DMS153 (cell line): ENCODE results near the gene UGDH.
"Not testable (repeated sequence)": the region's sequence is repeated elsewhere in the genome, so short reads cannot be mapped to it uniquely, and the experiment has no call there.

Experiments
- DNase-seq: peaks from one replicate; lab custom pipeline; 2025; lab: John Stamatoyannopoulos, UW

UGDH gene

DNA sequence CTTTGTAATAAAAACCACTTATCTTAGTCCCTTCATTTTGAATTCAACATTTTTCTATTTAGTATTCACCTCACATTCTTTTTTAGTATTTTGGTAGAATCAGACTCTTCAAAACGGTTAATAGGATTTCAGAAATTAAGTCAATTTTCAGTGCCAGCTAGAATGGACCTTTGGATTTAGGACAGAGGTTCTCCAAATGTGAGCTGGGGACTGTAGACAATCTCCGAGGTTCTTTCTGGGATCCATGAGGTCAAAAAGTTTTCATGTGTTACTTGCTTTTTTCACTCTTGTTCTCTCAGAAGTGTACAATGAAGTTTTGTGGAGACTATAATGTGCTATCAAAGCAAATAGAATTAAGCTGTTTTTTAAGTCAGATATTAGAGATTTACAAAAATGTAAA lies 2.3 kb upstream of the UGDH start:
- no peak for DNase-seq

DNA sequence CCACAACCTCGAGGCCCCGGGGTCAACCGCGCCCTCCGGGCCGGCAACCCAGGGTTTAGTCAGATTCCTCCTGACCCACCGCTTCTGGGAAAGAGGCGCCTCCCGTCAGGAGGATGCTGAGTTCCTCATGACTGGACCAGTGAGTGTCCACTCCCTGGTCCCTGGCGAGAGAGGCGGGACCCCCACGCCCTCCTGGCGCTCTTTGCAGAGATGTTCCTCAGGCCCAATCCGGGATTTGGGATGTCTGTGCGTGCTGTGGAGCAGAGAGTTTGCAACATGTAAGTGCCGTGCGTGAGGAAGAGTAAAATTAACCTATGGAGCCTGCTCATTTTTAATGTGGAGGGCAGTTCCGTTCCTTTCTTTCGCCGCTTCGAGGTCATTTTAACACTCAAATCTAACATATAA lies 824 bp upstream of the UGDH start:
- DNase-seq: no peak

DNA sequence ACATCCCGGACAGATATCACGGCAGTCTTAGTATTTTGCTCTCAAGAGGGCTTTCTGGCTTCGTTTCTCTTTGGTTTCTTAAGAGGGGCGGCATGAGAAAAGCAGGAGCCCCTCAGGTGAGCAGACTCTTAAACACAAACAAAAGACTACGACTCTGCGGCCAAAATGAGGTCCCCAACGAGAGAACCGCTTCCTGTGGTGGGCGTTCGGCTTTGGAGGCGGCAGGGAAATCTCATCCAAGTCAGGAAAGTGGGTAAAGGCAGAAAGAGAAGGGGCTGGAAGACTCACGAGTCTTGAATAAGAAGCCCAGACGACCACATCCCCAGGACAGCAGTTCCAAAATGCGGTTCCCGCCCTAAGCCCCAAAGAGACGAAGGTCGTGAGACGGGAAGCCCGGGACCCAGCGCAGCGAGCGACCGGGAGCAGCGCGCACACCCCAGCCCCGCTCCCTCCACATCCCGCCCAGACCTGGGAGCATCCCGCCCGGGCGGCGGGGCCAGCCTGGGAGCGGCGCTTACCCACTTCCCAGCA lies 409 bp downstream of the UGDH start:
- no peak for DNase-seq

DNA sequence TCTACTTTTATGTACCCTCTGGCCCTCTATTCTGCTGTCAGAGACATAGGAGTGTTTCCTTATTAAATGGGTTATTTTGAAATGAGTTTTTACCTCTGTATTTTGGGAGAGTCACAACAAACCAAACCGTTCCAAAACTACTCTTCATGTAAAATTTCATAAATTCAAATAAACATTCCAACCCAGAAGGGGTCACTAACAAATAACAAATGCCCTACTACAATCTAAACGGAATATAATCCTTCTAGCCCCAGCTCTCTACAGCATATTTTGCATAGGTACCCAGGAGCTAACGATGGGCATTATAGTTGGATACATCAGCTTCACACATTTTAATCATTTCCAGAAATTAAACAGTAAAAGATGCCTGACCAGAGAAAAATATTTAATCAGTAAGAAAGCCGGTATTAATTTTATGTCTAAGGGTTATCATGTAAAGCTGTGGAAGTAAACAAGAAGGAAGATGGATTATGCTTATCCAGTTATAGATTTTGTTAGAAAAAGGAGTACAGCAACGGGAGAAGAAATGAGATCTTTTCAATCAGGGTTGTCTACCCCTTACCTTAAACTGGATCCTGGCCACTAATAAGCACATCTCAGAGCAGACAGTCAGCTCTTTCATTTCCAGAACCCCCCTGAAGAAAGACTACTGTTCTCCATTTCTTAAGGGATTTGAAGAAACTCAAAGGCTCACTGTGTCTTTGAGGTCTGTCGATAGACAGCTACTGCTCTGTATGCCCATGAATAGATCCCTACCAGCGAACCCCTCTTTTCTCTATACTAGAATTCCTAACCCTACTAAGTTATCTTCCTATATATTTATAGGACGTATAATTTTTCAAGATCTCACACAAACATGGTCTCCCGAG lies 1.2 kb downstream of the UGDH start:
- no peak for DNase-seq

DNA sequence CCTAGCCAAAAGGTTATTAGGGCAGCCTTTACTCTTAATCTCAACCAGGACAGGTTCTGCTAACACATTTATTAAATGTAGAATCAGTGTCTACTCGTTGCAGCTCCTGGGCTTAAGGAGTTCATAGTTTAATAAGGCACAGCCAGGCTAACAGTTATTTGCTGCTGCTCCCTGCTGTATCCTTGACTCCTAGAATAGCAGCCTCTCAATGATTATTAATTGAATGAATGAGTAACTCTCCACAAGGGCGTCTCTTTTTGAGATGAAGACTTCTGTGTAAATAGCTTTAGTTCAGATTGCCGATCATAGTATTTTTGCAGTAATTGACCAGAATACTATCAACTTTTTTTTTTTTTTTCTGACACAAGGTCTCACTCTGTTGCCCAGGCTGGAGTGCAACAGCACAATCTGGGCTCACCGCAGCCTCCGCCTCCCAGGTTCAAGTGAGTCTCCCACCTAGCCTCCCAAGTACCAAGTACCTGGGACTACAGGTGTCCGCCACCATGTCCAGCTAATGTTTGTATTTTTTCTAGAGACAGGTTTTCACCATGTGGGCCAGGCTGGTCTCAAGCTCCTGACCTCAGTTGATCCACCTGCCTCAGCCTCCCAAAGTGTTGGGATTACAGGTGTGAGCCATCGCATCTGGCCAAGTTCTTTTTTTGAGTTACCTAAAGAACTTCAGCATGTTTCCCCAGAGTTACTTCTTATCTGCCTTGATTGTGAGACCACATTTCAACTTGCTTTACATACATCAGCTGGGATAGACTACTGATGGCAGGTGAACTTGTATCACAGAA lies 2.9 kb downstream of the UGDH start:
- DNase-seq: no peak

DNA sequence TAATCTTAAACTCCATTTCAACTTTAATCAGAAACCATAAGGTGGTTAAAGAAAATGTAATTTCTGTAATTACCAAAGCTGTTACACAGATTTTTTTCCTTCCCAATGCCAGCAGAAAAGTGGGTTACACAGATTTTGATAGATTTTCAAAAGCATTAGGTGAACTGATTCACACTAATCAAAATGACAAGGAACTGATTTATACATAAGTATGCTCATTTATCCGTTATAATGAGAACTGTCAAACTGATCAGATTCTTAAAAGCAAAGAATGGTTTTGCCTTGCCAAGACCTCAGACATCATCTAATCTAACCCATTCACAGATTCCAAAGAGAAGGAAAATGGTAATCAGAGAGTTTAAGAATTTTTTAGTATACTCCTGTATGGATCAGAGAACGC lies 5.2 kb downstream of the UGDH start:
- DNase-seq: no peak

DNA sequence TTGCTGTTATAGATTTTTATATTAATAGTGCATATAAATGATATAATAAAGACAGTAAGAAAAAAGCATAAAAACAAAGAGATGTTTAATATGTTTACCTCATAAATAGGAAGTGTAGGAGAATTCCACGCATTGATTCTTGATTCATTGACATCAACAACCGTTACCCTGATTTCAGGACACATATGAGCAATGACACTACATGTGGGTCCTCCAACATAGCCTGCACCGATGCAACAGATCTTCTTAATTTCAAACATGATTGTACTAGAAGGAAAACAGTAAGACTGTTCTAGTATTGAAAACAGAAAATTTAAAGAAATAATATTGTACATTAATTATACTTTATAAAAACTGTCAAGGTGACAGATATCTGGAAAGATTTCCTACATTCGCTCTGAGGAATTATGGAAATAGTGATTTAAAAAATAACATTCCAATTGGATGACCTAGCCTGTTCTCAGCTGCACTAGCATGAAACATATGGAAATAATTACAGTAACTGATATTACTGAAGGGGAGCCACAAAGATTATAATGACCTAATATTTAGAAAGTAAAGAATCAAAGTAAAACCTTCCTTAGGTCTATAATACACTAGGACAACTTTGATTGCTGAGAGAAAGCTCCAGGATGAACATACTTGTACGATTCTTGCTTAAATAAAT lies 5.9 kb downstream of the UGDH start:
- no peak for DNase-seq

DNA sequence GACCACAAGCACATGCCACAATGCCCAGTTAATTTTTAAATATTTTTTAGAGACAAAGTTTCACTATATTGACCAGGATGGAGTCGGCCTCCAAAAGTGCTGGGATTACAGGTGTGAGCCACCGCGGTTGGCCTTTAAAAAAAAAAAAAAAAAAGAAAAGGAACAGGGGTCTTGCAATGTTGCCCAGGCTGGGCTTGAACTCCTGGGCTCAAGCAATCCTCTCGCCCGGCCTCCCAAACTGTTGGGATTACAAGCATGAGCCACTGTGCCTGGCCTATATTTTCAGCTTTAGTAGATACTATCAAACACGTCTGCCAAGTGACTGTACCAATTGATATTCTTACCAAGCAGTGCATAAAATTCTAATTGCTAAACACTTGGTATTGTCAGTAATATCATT lies 8.8 kb downstream of the UGDH start:
- no peak for DNase-seq

DNA sequence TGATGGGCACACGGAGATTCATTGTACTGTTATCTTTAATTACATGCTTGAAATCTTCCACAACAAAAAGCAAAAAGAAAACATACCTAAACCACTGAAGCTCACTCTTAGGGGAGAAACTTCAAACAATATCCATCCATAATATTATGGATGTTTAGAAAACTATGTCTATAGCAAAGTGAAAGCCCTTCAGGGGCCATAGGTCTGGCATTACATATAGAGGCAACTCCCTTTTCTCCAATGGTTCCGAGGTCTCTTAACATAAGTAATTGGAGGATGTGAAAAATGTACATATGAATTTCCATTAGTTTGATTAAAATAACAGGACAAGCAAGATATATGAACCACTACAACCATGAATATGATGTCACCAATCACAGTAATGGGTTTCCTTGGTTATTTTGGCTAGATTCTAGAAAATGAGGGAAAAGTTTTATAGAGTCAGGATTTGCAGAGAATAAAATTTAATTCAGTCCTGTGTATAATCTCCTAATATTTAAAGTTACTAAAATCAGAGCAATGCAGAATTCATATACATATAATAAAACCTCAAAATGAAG lies 10.8 kb downstream of the UGDH start:
- DNase-seq: no peak

DNA sequence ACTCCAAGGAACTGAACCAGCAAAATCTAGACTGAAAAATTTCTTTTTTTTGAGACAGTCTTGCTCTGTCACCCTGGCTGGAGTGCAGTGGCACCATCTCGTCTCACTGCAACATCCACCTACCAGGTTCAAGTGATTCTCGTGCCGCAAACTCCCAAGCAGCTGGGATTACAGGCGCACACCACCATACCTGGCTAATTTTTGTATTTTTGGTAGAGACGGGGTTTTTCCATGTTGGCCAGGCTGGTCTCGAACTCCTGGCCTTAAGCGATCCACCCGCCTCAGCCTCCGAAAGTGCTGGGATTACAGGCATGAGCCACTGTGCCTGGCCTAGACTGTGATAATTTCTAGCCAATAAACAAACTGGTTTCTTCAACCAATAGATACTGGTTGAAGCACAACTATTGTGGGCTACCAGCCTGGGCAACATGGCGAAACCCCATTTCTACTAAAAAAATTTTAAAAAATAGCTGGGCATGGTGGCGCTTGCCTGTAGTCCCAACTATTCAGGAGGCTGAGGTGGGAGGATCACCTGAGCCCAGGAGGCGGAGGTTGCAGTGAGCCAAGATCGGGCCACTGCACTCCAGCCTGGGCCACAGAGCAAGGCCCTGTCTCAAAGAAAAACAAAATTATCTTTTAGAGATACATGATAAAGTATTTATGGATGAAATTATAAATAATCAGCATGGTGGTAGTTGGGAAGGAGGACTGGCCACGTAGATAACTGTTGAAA lies 11.4 kb downstream of the UGDH start:
- DNase-seq: not testable (repeated sequence)

DNA sequence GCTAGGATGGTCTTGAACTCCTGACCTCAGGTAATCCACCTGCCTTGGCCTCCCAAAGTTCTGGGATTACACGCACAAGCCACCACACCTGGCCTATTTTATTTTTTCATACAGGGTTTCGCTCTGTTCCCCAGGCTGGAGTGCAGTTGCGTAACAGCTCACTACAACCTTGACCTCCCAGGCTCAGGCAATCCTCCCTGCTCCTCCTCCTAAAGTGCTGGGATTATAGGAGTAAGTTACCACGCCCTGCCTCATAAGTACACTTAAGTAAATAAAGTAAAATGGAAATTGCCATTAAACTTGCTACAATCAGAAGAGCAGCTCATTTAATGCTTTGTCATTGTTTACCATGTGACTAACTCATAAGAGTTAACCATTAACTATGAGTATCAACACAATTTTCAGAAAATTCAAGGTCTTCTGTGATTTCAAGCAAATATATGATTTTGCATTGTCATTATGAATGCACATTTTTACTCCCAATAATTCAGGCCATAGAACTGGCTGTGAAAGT lies 12.3 kb downstream of the UGDH start:
- DNase-seq: no peak

DNA sequence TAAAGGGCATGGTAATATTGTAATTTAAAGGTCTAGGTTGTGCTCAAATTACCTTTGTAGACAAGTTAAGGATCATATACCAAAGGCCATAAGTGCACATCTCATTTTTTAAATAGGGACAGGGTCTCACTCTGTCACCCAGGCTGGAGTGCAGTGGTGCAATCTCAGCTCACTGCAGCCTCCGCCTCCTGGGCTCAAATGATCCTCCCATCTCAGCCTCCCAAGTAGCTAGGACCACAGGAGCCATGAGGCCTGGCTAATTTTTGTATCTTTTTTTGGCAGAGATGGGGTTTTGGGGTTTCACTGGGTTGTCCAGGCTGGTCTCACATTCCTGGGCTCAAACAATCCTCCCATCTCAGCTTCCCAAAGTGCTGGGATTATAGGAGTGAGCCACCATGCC lies 13.0 kb downstream of the UGDH start:
- DNase-seq: not testable (repeated sequence)

DNA sequence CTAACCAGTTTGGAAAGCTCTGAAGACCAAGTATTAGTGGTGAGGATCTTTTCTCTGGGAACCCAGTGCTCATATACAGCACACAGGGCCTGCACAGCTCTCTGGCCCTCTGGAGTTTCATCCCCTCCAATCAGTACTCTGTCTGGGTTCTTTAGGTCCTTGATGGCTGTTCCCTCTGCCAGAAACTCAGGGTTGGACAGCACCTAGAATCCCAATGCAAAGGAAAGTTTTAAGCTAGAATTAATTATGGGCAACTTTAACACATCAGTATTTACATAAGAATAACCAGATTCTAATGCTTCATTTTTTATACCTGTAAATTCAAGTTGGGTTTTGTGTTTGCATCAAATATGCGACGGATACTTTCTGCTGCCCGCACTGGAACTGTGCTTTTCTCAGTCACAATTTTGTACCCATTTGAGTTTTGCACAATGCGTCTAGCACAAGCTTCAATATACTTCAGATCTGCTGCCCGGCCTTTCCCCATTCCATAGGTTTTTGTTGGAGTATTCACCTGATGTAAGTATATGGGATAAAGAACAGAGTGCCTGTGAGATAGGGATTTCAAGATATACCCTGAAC lies 16.8 kb downstream of the UGDH start:
- DNase-seq: no peak

DNA sequence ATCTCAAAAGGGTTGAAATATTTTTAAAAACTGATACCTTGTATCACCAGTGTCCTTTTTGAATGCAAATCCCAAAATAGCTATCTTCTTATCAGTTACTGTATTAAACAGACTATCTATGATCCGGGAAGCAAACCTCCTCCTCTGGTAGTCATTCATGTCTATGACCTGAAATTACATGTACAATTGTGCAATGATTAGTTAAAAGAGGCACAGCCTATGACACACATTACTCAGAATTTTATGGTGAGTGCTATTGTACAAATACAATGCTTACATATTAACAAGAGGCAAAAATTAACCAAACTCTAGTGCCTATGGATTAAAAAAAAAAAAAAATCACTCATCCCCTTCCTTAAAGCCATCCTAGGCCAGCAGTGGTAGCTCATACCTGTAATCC lies 21.7 kb downstream of the UGDH start:
- DNase-seq: no peak

DNA sequence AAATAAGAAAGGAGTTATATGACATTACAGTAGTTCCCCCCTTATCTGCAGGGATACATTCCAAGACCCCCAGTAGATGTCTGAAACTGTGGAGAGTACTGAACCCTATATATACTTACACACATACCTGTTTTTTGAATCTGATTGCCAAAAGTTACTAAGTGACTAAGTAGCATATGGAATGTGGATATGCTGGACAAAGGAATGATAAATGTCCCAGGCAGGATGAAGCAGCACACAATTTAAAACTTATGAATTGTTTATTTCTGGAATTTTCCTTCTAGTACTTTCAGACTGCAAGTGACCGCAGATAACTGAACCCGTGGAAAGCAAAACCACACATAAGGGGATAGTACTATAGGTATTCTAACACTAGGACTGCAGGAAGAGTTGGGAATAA lies 22.7 kb downstream of the UGDH start:
- no peak for DNase-seq

DNA sequence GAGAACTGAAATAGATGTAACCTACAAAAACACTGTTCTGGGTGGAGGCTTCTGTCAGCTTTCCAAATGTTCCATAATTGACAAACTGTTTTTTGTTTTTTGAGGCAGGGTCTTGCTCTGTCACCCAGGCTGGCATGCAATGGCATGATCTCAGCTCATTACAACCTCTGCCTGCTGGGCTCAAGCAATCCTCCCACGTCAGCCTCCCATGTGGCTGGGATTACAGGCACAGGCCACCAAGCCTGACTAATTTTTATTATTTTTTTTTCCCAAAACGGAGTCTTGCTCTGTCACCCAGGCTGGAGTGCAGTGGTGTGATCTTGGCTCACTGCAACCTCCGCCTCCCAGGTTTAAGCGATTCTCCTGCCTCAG lies 24.6 kb downstream of the UGDH start:
- DNase-seq: not testable (repeated sequence)

DNA sequence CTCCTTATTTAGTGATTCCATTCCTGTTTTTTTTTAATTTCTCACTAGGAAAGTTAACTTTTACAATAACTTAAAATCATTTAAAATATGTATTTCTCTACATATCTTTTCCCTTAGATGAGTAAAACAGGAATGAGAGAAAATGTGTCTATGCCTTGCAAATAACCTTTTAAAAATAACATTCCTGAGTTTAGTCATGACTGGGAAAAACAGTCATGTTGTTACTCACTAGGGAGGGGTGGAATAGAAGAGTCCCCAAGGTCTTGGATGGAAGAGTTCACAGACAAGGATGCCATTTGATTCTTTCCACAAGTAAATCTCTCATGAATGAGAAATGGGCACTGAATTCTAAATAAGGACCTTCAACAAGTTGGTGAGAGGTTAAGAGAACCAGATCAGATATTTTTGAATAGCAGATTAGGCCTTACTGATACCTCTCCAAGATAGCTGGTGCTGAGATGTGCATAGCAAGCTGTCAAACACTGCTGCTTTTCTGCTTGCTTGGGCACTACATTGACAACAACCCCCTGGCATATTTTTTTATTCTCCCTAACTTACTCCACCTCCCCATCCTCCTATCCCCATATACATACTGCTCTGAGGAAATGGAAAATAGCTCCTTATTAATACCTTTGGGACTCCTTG lies 25.1 kb downstream of the UGDH start:
- no peak for DNase-seq

DNA sequence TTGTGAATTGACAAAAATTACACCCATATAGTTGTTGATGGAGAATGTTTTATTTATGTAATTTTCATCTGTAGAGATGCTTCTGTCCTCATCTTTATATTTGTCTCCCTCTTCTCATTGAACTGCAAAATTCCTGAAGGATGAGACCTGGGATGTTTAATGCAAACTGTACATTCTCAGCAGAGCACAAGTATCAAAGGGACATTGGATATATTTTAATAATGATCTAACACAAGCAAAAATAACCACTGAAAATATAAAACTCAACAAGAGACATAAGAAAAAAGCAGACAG lies 28.6 kb downstream of the UGDH start:
- DNase-seq: no peak

DNA sequence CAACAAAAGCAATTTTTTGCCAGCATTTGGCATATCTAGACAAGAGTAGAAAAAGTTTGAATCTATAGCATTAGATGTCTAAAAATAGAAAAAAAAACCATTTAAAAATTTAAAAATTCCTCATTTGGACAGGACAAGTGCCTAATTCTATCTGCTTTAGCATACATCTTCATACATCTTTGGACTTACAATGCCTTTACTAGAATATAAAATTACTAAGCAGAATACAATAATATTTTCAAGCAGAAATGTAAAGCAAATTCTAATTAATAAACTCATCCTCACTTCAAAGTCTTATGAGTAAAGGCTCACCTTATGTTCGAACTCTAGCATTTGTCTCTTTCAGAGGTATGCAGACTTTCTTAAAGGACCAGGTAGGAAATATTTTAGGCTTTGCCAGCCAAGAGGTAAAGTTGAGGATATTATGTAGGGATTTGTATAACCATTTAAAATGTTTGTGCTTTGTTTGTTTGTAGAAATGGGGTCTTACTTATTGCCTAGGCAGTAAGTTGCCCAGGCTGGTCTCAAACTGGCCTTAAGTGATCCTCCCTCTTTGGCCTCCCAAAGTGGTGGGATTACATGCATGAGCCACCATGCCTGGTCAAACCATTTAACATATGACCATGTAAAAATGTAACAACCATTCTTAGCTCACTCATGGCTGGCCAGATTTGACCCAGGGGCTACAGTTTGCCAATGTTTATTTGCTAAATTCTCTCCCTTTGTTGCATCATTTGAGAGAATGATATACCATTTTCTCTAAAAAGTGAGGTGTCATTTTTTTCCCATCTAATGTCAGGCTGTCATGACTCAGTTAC lies 29.1 kb downstream of the UGDH start:
- no peak for DNase-seq
